RWPE2 (cell line): ENCODE measurements around the gene PKD1.
"Not testable (repeated sequence)": the region's sequence is repeated elsewhere in the genome, so short reads cannot be mapped to it uniquely, and the experiment has no call there.

Source experiments
- ATAC-seq: fragments of 200-7000 bp; cut with Tn5 transposase; 3 replicates; pipeline ENCODE4 v1.9.1; 2021; ENCODE audit warnings: low read depth
- DNase-seq: peaks from one replicate; pipeline ENCODE4 v3.0.0-alpha.2; 2020; ENCODE audit warnings: low spot score
- H3K27ac ChIP-seq: fragments of 450-650 bp; 2 replicates; pipeline ENCODE4 v1.5.1; 2017; ENCODE audit warnings: mild to moderate bottlenecking; ENCODE audit not compliant: poor library complexity, severe bottlenecking
- H3K27me3 ChIP-seq: fragments of 250-450 bp; sonication (Bioruptor Pico); 2 replicates; pipeline ENCODE4 v1.5.1; 2021; ENCODE audit warnings: mild to moderate bottlenecking, moderate library complexity; ENCODE audit not compliant: insufficient read depth, poor library complexity, severe bottlenecking
- H3K36me3 ChIP-seq: fragments of 250-450 bp; sonication (Bioruptor Pico); 2 replicates; pipeline ENCODE4 v1.5.1; 2020; ENCODE audit warnings: low read depth, mild to moderate bottlenecking, moderate library complexity
- H3K4me1 ChIP-seq: fragments of 250-450 bp; sonication (Bioruptor Pico); 2 replicates; pipeline ENCODE4 v1.5.1; 2021; ENCODE audit warnings: mild to moderate bottlenecking, moderate library complexity; ENCODE audit not compliant: insufficient read depth, poor library complexity, severe bottlenecking
- H3K4me3 ChIP-seq: fragments of 250-450 bp; sonication (Bioruptor Pico); 2 replicates; pipeline ENCODE4 v1.5.1; 2021; ENCODE audit warnings: mild to moderate bottlenecking, moderate library complexity; ENCODE audit not compliant: severe bottlenecking
- H3K9me3 ChIP-seq: fragments of 250-450 bp; sonication (Bioruptor Pico); 2 replicates; pipeline ENCODE4 v1.5.1; 2021; ENCODE audit warnings: mild to moderate bottlenecking, moderate library complexity; ENCODE audit not compliant: severe bottlenecking
- TF ChIP-seq, protein P1 (sequence below): fragments of 450-650 bp; IDR thresholded peaks from one replicate; pipeline ENCODE4 v1.5.1; 2017; ENCODE audit warnings: mild to moderate bottlenecking, moderate library complexity; ENCODE audit not compliant: poor library complexity, severe bottlenecking

Gene PKD1

DNA sequence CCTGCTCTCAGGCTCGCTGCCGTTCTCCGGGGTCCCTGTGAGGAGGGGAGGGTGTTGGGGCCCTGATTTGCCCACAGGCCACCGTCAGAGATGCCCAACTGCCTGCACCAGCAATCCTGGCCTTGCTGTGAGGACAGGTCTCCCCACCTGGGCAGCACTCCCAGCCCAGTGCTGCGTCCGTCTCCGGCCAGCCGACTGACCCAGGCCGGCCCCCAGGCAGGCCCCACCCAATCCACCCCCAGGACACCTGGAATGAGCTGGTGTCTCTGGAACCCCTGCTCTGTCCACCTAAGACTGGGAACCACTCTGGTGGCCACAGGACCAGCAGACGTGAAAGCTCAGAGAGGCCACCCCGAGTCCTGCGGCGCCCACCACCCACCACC lies 20.1 kb downstream of the PKD1 start:
- no peak overlapping the region for H3K4me3 ChIP-seq
- H3K9me3 ChIP-seq = no peaks in the 10 kb centered on the region
- H3K27me3 ChIP-seq = no peaks in the 10 kb centered on the region
- no peak overlapping the region for H3K27ac ChIP-seq
- H3K4me1 ChIP-seq = no peaks in the 10 kb centered on the region
- H3K36me3 ChIP-seq = peaks cover 11% of the 10 kb centered on the region; the same call in 1 of the 2 replicates
- DNase-seq (no peak), ATAC-seq (no peak)
- TF ChIP-seq, protein P1, sequence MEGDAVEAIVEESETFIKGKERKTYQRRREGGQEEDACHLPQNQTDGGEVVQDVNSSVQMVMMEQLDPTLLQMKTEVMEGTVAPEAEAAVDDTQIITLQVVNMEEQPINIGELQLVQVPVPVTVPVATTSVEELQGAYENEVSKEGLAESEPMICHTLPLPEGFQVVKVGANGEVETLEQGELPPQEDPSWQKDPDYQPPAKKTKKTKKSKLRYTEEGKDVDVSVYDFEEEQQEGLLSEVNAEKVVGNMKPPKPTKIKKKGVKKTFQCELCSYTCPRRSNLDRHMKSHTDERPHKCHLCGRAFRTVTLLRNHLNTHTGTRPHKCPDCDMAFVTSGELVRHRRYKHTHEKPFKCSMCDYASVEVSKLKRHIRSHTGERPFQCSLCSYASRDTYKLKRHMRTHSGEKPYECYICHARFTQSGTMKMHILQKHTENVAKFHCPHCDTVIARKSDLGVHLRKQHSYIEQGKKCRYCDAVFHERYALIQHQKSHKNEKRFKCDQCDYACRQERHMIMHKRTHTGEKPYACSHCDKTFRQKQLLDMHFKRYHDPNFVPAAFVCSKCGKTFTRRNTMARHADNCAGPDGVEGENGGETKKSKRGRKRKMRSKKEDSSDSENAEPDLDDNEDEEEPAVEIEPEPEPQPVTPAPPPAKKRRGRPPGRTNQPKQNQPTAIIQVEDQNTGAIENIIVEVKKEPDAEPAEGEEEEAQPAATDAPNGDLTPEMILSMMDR = no peak

DNA sequence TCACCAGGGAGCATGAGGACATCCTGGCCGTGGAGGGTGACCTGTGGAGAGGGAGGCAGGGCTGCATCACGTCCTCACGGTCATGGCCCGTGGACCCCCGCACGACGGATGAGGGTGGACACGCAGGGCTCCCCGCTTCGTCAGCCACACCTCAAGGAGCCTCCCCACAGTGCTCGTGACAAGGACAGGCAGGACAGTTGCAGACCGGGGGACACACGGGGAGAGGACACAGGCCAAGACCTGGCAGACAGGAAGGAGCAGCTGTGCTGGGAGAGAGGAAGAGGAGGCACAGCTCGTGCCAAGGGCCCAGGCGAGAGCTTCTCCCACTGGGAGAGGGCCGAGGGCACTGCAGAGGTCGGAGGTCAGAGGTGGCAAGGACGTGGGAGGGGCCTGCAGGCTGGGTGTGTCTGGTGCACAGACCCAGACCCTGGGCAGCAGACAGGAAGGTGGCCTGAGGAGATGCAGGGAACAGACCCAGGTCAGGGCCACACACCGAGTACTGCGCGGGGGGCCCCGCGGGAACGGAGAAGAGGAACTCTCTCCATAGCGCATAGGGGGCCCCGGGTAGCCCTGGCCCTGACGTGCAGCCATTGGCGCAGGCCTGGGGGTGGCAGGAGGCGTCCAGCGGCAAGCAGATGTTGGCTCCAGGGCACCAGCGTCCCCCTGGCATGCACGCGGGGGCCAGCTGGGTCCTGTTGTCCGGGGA lies 20.7 kb downstream of the PKD1 start:
- DNase-seq, H3K36me3 ChIP-seq, ATAC-seq: not testable (repeated sequence)

DNA sequence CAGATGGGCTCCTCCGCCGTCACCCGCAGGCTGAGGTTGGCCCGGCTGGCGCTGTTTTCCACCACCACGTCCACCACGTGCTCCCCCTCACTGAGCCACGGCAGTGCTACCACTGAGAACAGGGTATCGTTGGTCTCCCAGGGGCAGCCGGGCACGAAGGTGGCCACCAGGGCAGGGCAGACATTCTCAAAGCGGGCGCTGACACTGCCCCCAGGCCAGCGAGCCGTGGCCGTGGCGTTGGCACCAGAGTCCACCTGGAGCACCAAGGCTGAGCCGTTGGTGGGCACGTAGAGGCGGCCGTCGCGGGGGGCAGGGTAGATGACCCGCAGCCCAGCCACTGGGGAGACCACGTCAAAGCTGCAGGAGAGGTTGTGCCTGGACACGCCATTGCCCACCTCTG lies 21.5 kb downstream of the PKD1 start:
- H3K4me3 ChIP-seq, H3K27me3 ChIP-seq, H3K9me3 ChIP-seq, H3K4me1 ChIP-seq, H3K27ac ChIP-seq, DNase-seq, H3K36me3 ChIP-seq, ATAC-seq: not testable (repeated sequence)

More for the DNA sequence above, 20.7 kb downstream of the PKD1 start:
- not testable (repeated sequence) for H3K9me3 ChIP-seq, H3K4me3 ChIP-seq, H3K27ac ChIP-seq, H3K4me1 ChIP-seq, H3K27me3 ChIP-seq

DNA sequence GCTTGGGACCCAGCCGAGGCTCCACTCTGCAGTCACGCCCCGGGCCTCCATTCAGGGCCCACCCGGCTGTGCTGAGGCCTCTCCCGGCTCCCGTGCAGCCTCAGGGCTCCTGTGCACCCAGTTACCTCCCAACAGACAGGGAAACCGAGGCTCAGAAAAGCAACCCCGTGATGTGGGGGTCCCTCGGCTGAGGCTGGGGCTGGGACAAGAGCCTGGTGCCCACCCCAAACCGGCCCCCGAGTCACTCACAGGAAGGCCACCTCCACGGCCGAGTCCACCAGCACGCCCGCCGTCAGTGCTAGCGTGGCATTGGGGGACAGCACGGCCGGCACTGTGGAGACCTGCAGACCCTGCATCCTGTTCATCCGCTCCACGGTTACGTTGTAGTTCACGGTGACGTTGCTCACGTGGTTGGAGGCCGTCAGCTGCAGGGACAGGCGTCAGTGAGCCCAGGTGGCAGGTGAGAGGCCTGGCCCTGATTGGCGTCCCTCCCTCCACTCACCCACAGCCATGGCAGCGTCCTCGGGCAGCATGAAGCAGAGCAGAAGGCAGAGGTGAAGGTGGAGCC lies 23.1 kb downstream of the PKD1 start:
- not testable (repeated sequence) for H3K27ac ChIP-seq, H3K9me3 ChIP-seq, ATAC-seq, H3K27me3 ChIP-seq, DNase-seq, H3K4me1 ChIP-seq, H3K4me3 ChIP-seq, H3K36me3 ChIP-seq

DNA sequence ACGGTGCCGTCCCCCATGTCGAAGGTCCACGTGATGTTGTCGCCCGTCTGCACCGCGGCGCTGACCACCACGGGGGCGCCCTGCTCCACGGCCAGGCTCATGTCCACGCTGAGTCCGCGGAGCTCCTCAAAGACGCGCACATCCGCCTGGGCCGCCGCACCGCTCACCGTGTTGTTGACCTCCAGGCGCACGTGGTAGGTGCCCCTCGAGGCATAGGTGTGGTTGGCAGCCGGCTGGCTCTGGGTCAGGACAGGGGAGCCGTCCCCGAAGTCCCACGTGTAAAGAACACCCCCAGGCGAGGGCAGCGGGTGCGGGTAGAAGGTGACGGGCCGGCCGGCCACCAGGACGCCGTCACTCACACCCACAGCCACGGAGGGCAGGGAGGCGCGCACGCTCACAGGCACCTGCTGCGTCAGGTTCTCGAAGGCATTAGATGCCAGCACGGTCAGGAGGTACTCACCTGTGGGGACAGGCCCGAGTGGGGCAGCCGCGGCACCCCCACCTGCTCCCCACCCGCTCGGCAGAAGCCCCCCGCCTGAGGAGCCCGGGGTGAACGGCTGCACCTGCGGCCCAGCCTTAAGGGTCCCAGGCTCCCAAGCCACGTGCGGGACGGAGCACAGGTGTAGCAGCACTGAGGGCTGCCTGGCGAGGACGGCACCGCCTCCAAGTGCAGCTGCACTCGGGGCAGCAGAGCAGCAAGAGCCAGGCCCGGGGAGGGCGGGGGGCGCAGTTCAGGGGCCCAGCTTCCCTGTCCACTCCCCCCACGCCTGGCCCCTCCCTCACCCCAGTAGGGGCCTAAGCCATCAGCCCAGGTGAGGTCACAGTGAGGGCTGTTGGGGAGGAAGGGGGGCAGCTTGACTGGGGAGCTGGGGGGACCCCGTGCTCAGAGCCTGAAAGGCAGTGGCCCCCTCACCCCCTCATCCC lies 24.0 kb downstream of the PKD1 start:
- not testable (repeated sequence) for H3K9me3 ChIP-seq, H3K4me3 ChIP-seq, H3K27me3 ChIP-seq, ATAC-seq, H3K4me1 ChIP-seq, DNase-seq, H3K27ac ChIP-seq
- peaks cover 15% of the 10 kb centered on the region; the same call in 1 of the 2 replicates for H3K36me3 ChIP-seq

DNA sequence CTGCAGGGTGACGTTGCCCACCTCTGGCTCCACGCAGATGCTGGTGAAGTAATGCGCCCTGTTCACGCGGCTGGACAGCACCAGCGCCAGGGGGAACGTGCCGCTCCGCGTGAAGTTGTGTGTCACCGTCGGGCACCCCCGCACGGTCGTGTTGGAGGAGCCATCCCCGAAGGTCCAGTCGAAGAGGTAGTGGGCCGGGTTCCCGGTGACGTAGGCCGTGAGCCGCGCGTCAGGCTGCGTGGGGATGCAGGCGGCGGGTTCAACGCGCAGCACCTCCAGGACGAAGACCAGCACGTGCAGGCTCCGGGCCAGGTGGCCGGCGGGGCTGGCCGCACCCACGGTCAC lies 24.7 kb downstream of the PKD1 start:
- H3K4me3 ChIP-seq, H3K27me3 ChIP-seq, ATAC-seq, H3K9me3 ChIP-seq, H3K27ac ChIP-seq, H3K4me1 ChIP-seq, DNase-seq: not testable (repeated sequence)
- peaks cover 15% of the 10 kb centered on the region; the same call in 1 of the 2 replicates for H3K36me3 ChIP-seq

DNA sequence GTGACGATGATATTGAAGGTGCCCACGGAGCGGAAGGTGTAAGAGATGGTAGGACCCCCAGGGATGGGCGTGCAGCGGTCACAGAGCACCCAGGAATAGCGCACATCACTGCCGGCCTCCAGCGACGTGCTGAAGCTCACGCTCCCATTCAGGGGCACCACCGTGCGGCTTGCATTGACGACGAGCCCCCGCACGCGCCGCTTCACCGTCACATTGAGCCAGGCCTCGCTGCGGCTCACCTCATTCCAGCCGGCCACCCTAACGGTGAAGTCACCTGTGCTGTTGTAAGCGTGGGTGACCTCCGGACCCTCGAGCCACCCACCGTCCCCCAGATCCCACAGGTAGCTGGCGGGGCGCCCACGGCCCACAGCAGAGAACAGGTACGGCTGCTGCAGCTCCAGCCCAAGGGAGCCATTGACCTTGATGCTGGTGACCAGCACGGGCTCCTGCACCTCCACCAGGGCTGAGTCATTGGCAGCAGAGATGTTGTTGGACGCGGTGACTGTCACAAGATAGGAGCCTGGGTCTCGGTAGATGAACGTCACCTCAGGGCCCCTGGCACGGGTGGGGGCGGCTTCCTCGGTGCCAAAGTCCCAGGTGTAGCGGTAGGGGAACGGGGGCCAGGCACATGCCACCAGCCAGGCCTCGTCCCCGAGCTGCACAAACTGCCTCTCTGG lies 25.2 kb downstream of the PKD1 start:
- H3K27ac ChIP-seq, H3K9me3 ChIP-seq, H3K4me3 ChIP-seq, ATAC-seq, DNase-seq, H3K4me1 ChIP-seq, H3K27me3 ChIP-seq: not testable (repeated sequence)
- peaks cover 15% of the 10 kb centered on the region; the same call in 1 of the 2 replicates for H3K36me3 ChIP-seq

DNA sequence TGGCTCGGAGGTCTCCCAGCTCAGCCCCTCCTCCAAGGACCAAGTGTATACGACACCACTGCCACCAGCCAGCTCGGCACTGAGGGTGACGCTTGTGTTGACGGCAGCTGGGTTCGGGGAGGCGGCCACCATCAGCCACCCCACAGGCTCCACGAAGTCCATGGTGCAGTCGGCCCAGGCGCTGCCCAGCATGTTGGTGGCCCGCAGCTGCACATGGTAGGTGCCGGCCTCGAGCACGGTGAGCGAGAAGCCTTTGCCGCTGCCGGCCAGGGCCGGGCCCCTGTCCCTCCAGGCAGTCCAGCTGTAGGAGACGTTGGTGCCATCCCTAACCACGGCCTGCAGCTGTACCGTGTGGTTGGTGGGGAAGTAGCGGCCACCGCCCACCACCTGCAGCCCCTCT lies 25.8 kb downstream of the PKD1 start:
- DNase-seq, H3K4me1 ChIP-seq, H3K9me3 ChIP-seq, H3K27me3 ChIP-seq, H3K27ac ChIP-seq, H3K4me3 ChIP-seq: not testable (repeated sequence)
- H3K36me3 ChIP-seq = peaks cover 15% of the 10 kb centered on the region; the same call in 1 of the 2 replicates
- ATAC-seq = peak; percentile 19; the same call in 1 of the 3 replicates

DNA sequence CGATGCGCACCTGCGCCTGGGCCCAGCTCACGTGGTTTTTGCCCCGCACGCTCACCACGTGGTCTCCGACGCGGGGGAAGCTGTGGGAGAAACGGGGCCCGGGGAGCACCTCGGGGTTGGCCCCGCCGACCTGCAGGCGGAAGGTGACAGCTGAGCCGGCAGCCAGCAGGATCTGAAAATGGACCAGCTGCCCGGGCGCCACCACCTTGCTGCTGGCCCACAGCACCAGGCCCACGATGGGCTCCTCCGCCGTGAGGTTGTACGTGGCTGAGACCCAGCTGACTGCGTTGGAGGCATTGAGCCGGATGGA lies 26.5 kb downstream of the PKD1 start:
- H3K27me3 ChIP-seq, H3K9me3 ChIP-seq, H3K4me3 ChIP-seq, H3K4me1 ChIP-seq, DNase-seq, H3K27ac ChIP-seq, ATAC-seq: not testable (repeated sequence)
- H3K36me3 ChIP-seq = peaks cover 15% of the 10 kb centered on the region; the same call in 1 of the 2 replicates
